Measurements from ENCODE around the gene CUEDC1.

Gene CUEDC1

DNA sequence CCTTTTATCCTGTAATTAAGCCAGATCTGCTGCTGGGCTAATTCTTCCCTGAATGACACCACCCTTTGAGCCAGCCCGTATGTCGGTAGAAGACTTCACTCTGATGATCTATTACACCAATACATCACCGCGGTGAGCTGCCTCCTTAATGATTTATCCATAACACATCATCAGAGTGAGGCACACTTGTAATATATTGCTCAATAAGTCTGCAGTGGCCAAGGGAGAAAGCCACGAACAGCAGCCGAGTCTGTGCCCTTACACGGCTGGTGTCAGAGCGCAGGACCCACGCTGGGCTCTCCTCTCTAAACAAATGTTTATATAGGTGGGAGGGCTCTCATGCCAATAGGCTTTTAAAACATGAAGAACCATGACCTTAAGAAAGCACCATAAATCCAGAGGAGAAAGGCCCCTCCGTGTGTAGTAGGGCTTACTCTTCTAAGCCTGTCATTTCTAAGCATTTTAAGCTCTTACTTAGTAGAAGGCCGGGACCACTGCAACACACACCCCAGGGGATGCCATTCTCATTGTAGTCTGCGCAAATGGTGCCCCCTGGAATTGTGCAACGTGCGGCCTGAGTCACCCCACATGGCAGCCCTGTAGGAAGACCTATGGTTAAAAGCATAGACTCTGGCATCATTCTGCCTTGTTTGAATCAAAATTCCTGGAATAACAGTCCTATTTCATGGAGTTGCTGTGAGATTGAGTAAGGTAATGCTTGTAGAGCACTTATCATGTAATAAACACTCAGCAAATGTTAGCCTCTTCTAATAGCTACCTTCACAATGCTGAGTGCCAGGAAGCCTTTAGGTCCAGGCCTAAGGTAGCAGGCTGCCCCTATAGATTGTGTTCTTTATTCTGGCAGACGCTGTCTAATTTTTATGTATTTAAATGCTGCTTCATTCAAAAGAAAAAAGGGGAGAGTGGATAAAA lies 131.5 kb downstream of the CUEDC1 start:
- DNase-seq = no peak

DNA sequence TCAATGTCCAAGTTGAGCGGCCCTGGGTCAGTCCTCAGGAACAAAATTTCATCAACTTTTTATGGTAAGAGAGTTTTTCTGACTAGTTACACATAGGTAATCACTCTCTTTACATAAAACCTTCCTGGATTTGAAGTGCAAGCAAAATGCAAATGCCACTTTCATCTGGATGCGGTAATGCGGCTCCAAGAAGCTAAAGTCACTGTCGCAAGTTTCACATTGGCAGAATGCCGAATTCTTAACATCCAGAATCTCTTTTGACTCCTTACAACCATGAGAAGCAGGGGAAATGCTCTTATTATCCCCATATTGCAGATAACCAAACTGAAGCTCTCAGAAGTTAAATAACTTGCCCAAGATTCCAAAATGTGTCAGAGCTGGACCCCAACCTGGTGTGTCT lies 135.3 kb downstream of the CUEDC1 start:
- no peak for DNase-seq

DNA sequence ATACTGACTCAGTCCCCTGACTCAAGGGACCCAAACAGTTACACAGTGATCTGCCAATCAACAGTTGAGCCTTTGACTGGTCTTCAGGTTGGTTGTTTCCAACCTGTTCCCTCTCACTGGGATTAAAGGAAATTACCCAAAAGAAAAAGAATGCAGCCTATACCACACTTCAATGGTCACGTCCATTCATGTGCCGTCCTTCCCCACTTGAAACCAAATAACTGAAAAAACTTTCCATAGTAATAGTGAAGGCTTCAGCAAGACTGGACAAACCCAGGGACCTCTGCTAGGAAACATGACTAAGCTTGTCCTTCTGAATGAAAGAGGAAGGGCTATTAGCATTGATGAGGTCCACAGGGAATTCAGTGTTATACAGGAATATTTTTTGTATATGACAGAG lies 135.9 kb downstream of the CUEDC1 start:
- no peak for DNase-seq

DNA sequence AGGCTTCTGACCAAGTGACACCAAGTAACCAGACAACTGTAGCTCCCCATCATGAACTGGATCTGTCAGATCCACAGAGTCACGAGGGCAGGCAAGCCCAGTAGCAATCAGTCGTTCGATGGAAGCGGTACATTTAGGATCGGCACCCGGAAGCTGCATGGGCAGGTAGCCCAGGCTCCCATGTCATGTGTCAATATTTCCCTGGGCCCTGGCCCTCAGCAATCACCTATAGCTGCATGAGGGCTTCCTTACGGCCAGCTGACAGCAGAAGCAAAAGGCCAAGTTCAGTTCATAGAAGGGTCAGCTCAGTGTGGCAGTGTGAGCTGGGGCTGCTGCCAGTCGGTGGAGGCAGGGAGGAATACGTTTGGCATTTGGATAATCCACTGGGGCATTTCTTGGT lies 137.1 kb downstream of the CUEDC1 start:
- no peak for DNase-seq

DNA sequence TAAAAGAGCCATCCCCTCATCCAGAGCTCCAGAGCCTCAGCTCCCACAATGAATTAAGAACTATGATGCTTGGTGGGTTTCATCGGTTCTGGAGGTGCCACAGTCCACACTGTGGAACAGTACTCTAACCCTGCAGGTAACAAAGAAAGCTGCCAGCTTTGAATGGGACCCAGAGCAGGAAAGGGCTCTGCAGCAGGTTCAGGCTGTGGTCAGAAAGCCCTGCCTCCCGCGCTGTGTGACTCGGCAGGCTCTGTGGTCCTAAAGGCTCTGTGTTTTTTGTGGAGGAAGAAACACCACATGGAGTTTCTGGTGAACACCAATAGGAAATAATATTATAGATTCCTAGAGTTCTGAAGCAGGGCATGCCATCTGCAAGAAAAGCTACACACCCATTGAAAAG lies 137.9 kb downstream of the CUEDC1 start:
- DNase-seq = no peak

DNA sequence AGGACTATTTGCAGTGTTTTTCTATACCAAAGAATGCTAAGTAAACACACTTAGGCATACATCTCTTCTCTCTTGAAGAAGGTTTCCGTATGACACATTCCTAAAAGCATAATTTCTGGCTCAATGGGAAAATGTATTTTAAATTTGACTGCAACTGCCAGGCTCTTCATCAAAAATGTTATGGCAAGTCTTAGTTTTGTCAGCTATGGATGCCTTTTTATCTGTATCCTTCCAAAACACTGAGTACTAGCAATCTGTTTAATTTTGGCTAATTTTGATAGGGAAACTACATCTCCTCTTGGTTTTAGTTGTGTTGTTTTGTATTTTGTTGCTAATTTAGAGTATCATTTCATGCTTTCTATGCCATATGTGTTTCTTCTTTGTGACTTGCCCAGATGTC lies 140.8 kb downstream of the CUEDC1 start:
- DNase-seq = no peak

DNA sequence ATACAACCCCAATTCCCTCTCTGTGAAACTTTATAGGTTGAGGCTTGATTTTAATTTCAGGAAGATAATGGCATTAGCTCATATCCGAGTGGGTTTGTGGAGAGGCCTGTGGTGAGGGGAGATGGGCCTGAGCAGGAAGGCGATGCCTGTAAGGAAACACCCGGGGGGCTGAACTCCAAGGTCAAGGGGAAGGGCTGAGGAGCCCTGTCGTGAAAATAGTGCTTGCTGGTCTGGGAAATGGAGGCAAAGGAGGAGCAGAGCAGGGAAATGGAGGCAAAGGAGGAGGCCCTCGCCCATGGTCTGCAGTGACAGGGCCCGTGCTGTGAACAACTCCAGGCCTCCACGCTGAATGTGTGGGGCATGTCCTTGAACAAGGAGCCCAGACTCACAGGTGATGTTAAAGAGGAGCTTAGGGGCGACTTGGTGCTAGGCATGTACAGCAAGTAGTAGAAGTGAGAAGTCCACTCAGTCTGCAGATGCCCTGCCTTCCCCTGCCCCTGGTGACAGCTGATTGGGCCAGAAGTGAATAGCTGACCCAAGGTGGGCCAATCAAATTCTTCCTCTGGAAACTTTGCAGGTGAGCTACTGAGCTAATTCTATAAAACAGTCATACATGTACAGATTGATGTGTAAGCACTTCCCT lies 143.5 kb downstream of the CUEDC1 start:
- no peak for DNase-seq
